Measurements from ENCODE around the gene RBMXL3. TPM values are rescaled to one million over a fixed set of nuclear protein-coding genes. Genes with fewer than 3 reads are reported as not detected.

The RBMXL3 gene
- total RNA-seq, 2 experiments from 2014 or later = not detected

DNA sequence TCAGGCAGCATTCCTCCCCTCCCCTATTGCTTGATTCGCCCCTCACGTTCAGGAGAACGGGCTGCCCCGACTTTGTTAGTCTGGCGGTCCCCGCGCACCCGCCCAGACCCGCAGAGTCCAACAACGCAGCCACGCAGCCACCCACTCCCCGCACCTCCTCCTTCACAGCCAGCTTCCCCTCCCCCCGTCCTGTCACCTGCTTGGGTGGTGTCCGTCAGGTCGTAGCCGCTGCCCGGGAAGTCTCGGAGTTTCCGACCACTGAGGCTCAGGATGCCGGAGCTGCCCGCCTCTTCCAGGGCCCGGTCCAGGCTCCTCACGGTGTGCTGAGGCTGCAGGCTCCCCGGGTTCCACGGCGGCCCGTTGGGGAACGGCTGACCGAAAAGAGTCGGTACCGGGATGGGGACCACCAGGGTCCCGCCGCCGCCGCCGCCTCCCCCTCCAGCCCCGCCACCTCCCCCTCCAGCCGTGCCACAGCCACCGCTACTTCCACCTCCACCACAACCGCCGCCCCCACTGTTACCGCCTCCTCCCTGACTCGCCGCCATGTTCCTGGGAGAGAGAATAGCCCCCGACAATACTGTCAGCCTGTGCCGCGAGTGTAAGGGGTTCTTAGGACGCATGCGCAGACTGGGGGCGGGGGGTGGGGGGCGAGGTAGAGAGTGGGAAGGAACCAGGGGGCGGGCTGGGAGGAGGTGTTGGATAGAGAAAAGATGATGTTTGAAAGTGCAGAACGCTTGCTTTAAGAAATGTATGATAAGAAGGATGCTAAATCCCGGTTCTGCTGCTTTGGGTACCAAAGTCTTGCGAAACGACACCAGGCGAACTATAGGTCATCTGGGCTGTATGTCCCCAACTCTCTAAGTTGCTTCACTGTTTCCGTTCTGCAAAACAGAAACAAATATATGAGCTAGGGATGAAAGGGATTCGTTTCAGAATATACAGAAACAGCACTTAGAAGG, 44.6 kb downstream of the RBMXL3 start, which contains the start of gene LRCH2:
Gene LRCH2, minus strand, starts transcription at position 600 of the 959 bp plus-strand sequence. Its CDS starts 55 bp downstream, at position 545.
- Histone ChIP-seq H3K9me2 (ENCODE audit: insufficient read depth, low read length) (no peaks in the 10 kb centered on the region), H3K4me2 (ENCODE audit: low read length) (no peak within 1 kb of the TSS), H3K79me2 (ENCODE audit: insufficient read depth, low read depth, low read length) (no peaks in the 10 kb centered on the region), H3K4me3 (ENCODE audit: low read depth, low read length, poor library complexity, severe bottlenecking) (no peak within 1 kb of the TSS), H2AFZ (ENCODE audit: low read length) (no peak within 1 kb of the TSS), H3K27ac (ENCODE audit: low read depth, low read length, poor library complexity, severe bottlenecking) (no peak within 1 kb of the TSS), H4K20me1 (ENCODE audit: insufficient read depth, low read length) (no peaks in the 10 kb centered on the region), H3K4me1 (ENCODE audit: insufficient read depth, low read length, poor library complexity, severe bottlenecking) (no peaks in the 10 kb centered on the region), H3K9me3 (ENCODE audit: low read length) (no peaks in the 10 kb centered on the region), H3K36me3 (ENCODE audit: insufficient read depth, low read length) (no peaks in the 10 kb centered on the region)
- DNase-seq (ENCODE audit: low spot score) = no peak
- ChIA-PET POLR2A (no interaction called here), CTCF (ENCODE audit: unreplicated experiment) (no interaction called here)
- no TSS peak for BruUV-seq (replicated peaks)
- no peak for TF ChIP-seq EZH2phosphoT487 (IDR thresholded peaks at IDR 0.05; ENCODE audit: borderline replicate concordance, low read depth, low read length)
- TF ChIP-seq, protein P1, sequence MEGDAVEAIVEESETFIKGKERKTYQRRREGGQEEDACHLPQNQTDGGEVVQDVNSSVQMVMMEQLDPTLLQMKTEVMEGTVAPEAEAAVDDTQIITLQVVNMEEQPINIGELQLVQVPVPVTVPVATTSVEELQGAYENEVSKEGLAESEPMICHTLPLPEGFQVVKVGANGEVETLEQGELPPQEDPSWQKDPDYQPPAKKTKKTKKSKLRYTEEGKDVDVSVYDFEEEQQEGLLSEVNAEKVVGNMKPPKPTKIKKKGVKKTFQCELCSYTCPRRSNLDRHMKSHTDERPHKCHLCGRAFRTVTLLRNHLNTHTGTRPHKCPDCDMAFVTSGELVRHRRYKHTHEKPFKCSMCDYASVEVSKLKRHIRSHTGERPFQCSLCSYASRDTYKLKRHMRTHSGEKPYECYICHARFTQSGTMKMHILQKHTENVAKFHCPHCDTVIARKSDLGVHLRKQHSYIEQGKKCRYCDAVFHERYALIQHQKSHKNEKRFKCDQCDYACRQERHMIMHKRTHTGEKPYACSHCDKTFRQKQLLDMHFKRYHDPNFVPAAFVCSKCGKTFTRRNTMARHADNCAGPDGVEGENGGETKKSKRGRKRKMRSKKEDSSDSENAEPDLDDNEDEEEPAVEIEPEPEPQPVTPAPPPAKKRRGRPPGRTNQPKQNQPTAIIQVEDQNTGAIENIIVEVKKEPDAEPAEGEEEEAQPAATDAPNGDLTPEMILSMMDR (conservative IDR thresholded peaks at IDR 0.05; ENCODE audit: low read length) = no peak
- intact Hi-C loops (cut with micrococcal nuclease; ENCODE audit: unreplicated experiment) = no loop called here

DNA sequence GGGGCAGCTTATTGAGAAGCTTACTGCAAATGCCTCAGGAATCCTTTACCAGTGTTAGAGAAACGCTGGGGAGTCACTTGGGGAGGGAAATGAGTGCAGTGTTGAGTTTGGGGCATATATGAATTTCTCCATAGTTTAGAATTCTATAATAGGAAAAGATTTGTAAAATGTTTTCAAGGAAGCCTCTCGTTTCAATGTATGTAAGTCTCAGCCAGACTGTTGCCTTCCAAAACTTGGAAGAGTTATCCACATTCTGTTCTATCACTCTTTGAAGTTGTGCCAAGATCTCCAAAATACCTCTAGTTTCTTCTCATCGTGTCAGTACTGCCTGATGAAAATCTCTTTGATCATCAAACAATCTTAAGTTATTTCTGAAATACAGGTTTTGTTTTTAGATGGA, 45.3 kb downstream of the RBMXL3 start:
- no peak for DNase-seq (ENCODE audit: low spot score)
- TF ChIP-seq, protein P1 (conservative IDR thresholded peaks at IDR 0.05; ENCODE audit: low read length) = no peak
- TF ChIP-seq EZH2phosphoT487 (IDR thresholded peaks at IDR 0.05; ENCODE audit: borderline replicate concordance, low read depth, low read length) = no peak
- intact Hi-C loops (cut with micrococcal nuclease; ENCODE audit: unreplicated experiment) = no loop called here
- Histone ChIP-seq H3K79me2 (ENCODE audit: insufficient read depth, low read depth, low read length) (no peaks in the 10 kb centered on the region), H3K36me3 (ENCODE audit: insufficient read depth, low read length) (no peaks in the 10 kb centered on the region), H3K27ac (ENCODE audit: low read depth, low read length, poor library complexity, severe bottlenecking) (no peak overlapping the region), H3K4me3 (ENCODE audit: low read depth, low read length, poor library complexity, severe bottlenecking) (no peak overlapping the region), H3K9me3 (ENCODE audit: low read length) (no peaks in the 10 kb centered on the region), H3K4me1 (ENCODE audit: insufficient read depth, low read length, poor library complexity, severe bottlenecking) (no peaks in the 10 kb centered on the region), H3K4me2 (ENCODE audit: low read length) (no peak overlapping the region), H3K9me2 (ENCODE audit: insufficient read depth, low read length) (no peaks in the 10 kb centered on the region), H2AFZ (ENCODE audit: low read length) (no peak overlapping the region), H4K20me1 (ENCODE audit: insufficient read depth, low read length) (no peaks in the 10 kb centered on the region)
- POLR2A ChIA-PET = no interaction called here
- CTCF ChIA-PET (ENCODE audit: unreplicated experiment) = no interaction called here
- no TSS peak for BruUV-seq (replicated peaks)

DNA sequence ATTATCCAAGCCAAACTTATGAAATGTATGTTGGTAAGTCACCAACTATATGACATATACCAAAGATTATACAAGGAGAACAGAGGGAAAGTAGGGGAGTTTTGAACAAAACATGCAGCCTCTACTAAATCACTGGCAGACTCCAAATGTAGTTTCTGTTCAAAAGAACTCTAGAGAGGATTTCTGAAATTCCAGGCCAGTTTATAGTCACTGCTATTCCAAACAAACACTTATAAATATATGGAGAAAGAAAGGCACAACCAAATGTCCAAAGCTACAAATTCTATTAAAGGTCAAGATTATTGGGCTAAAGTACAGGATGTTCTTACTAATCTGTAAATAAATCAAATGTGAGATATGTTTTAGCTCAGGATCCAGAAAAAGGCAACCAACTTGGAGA, 47.4 kb downstream of the RBMXL3 start:
- no peak for DNase-seq (ENCODE audit: low spot score)
- Histone ChIP-seq H3K9me3 (ENCODE audit: low read length) (no peaks in the 10 kb centered on the region), H3K9me2 (ENCODE audit: insufficient read depth, low read length) (no peaks in the 10 kb centered on the region), H2AFZ (ENCODE audit: low read length) (no peak overlapping the region), H3K4me3 (ENCODE audit: low read depth, low read length, poor library complexity, severe bottlenecking) (no peak overlapping the region), H3K79me2 (ENCODE audit: insufficient read depth, low read depth, low read length) (no peaks in the 10 kb centered on the region), H3K36me3 (ENCODE audit: insufficient read depth, low read length) (no peaks in the 10 kb centered on the region), H4K20me1 (ENCODE audit: insufficient read depth, low read length) (no peaks in the 10 kb centered on the region), H3K4me1 (ENCODE audit: insufficient read depth, low read length, poor library complexity, severe bottlenecking) (no peaks in the 10 kb centered on the region), H3K27ac (ENCODE audit: low read depth, low read length, poor library complexity, severe bottlenecking) (no peak overlapping the region), H3K4me2 (ENCODE audit: low read length) (no peak overlapping the region)
- no peak for TF ChIP-seq EZH2phosphoT487 (IDR thresholded peaks at IDR 0.05; ENCODE audit: borderline replicate concordance, low read depth, low read length)
- TF ChIP-seq, protein P1 (conservative IDR thresholded peaks at IDR 0.05; ENCODE audit: low read length) = no peak
- ChIA-PET CTCF (ENCODE audit: unreplicated experiment) (no interaction called here), POLR2A (no interaction called here)
- BruUV-seq (replicated peaks) = no TSS peak
- intact Hi-C loops (cut with micrococcal nuclease; ENCODE audit: unreplicated experiment) = no loop called here

Data from OCI-LY7 (cell line).